AG04450 (cell line): ENCODE results near the gene C19orf33. TPM values are rescaled to one million over a fixed set of nuclear protein-coding genes. Genes with fewer than 3 reads are reported as not detected.
"Not testable (repeated sequence)": the region's sequence is repeated elsewhere in the genome, so short reads cannot be mapped to it uniquely, and the experiment has no call there.

Experiments used
- CTCF ChIA-PET: fragments of 300-600, 350-600 bp; formaldehyde crosslinking; extraction: SDS; loops from one replicate; lab custom pipeline; 2022; ENCODE audit warnings: antibody characterized with exemption, inconsistent platforms; lab: Charles Lee
- POLR2A ChIA-PET: fragments of 350-600 bp; formaldehyde crosslinking; extraction: SDS; loops from one replicate; lab custom pipeline; 2021; ENCODE audit warnings: antibody characterized with exemption, inconsistent platforms; lab: Yijun Ruan, JAX
- DNase-seq: peaks from one replicate; pipeline ENCODE4 v3.0.0-alpha.2; 2011; ENCODE audit warnings: low read depth, low spot score
- H3K27ac ChIP-seq: one replicate; pipeline ENCODE4 v1.5.1; 2012; ENCODE audit warnings: low read depth, low read length, control low read depth
- H3K27me3 ChIP-seq: one replicate; pipeline ENCODE4 v1.6.0; 2012; ENCODE audit warnings: low read length; ENCODE audit not compliant: control insufficient read depth, insufficient read depth
- H3K4me3 ChIP-seq: 2 replicates; pipeline ENCODE4 v1.5.1; 2011; ENCODE audit warnings: mild to moderate bottlenecking, low read depth, low read length, control low read depth
- H3K9me3 ChIP-seq: 2 replicates; pipeline ENCODE4 v1.5.1; 2012; ENCODE audit warnings: low read length; ENCODE audit not compliant: control insufficient read depth, insufficient read depth
- CTCF ChIP-seq: IDR thresholded peaks from 2 replicates; pipeline ENCODE4 v1.5.1; 2011; ENCODE audit warnings: low read depth, low read length, control low read depth, inconsistent platforms
- polyA minus RNA-seq: library from RNA; depleted of rRNA, polyadenylated mRNA; stranded (reverse); fragments of >200 nt; gene quantifications from 2 replicates; pipeline ENCODE4 v1.2.3, GENCODE V29; 2011; rRNA and poly(A)+ RNA removed
- polyA plus RNA-seq: library from polyadenylated mRNA; depleted of rRNA; stranded (reverse); fragments of >200 nt; gene quantifications from 2 replicates; pipeline ENCODE4 v1.2.3, GENCODE V29; 2011; rRNA removed

C19orf33 gene
- polyA plus RNA-seq: 0.38 TPM in 1 of 2 replicates, not detected in the other
- polyA minus RNA-seq: not detected in 2 replicates

DNA sequence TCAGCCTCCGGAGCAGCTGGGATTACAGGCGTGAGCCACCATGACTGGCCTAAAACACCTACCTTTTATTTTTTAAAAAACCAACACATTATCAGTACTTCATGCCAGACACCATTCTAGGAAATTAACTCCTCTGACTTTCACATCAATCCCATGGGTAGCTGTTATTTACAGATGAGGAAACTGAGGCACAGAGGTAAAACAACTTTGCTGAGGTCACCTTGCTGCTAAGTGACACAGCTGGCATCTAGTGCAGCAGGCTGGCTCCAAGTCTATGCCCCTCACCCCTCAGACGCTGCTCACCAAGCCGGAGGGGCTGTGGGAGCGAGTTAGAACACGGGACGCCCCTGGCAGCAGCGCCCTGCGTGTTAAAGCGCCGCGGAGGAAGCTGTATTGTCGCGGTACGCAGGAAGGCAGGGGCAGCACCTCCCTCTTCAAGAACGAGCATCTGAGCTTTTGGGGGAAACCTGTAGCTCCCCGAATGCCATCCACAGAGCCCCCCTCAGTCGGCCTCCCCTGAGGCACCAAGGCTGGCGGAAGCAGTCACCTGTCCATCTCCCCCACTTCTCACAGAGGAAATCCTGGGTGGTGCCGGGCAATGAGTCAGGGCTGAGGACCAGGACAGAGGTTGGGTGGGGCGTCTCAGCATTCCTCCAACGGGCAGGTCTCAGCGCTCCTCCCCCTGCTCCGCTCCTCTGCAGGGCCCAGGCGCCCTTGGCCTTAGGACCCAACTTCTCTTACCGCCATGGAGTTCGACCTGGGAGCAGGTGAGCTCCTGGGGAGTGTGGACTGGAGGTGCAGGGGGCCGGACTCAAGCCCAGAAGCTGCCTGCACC, at the start of gene C19orf33:
TSS of gene C19orf33 (plus strand) at position 735 of the 835 bp plus-strand sequence. CDS start at position 746, 11 bp downstream.
- TF ChIP-seq CTCF: no peak
- no peak for DNase-seq
- ChIA-PET POLR2A (interaction anchor here (1.3 kb wide), 1 partner anchor 13 kb away, joined by 3 read pairs; no protein-coding TSS in a partner anchor), CTCF (interaction anchor here (0.7 to 1.2 kb wide), 2 partner anchors 60 to 91 kb away, joined by 3 to 6 read pairs; no protein-coding TSS in a partner anchor)
- Histone ChIP-seq H3K27ac (no peak within 1 kb of the TSS), H3K4me3 (no peak within 1 kb of the TSS), H3K9me3 (no peaks in the 10 kb centered on the region; the same call in 1 of the 2 replicates), H3K27me3 (no peaks in the 10 kb centered on the region)

DNA sequence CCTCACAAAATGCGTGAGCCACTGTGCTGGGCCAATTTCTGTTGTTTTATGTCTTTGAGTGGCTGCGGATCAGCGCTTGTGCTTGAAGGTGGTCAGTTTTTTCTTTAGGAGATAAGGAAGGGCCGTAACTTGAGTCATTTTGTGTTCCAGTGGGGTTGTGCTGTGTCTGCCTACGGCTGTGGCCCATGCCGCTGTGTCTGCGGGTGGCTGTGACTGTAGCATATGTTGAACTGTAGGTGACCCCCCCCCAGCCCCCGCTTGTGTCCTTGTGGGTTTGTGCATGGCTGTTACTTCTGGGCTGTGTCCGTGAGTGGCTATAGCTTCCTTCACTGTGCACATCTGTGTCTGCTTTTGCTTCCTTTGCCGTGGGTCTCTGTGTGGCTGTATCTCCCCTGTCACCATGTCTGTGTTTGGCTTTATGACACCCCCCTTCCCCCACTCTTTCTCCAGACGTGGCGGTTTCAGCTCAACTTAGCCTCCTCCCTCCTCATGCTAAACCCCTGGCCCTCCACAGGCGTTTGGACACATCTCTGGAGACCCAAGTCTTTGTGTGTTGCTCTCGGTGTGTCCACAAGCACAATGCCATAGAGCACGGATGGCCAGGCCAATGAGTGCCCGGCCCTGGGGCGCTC, 48.6 kb upstream of the C19orf33 start:
- CTCF ChIA-PET: interaction anchor here (0.7 to 2.7 kb wide), 3 partner anchors 11 to 147 kb away, joined by 5 to 13 read pairs (median 12); partner anchors contain the start of gene FAM98C
- POLR2A ChIA-PET: interaction anchor here (0.7 to 1.1 kb wide), 2 partner anchors 33 to 34 kb away, joined by 3 to 5 read pairs; no protein-coding TSS in a partner anchor
- DNase-seq: no peak
- no peak for TF ChIP-seq CTCF
- H3K27ac ChIP-seq: no peak overlapping the region
- H3K4me3 ChIP-seq: no peak overlapping the region
- H3K27me3 ChIP-seq: peaks cover 5% of the 10 kb centered on the region
- no peaks in the 10 kb centered on the region; the same call in 1 of the 2 replicates for H3K9me3 ChIP-seq

GRCh38 chr19:38261942-38262341, 42.1 kb upstream of the C19orf33 start:
- H3K9me3 ChIP-seq, CTCF ChIA-PET, POLR2A ChIA-PET, H3K4me3 ChIP-seq, H3K27me3 ChIP-seq, DNase-seq, H3K27ac ChIP-seq: not testable (repeated sequence)

DNA sequence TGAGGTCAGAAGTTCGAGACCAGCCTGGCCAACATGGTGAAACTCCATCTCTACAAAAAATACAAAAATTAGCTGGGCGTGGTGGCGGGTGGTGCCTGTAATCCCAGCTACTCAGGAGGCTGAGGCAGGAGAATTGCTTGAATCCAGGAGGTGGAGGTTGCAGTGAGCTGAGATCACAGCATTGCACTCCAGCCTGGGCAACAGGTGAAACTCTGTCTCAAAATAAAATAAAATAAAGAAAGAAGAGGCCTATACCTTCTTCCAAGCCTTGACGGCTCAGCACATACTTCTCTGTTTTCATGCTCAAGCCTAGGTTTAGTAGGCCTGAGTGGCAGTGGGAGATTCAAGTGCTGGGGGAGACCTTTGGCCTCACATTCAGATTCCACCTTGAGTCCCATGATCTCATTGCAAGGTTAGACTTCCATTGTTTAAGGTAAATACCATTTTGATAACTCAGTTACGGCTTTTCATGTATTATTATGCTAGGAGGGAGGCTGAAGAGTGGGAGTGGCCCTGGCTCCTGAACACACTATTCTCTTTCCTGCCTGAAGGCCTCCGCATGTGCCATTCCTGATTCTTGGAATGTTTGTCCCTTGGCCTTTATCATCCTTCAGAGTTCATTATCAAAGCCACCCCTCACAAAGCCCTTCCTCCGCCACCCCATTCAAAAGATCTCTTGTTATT, 41.3 kb upstream of the C19orf33 start:
- Histone ChIP-seq H3K27me3 (peaks cover 3% of the 10 kb centered on the region), H3K27ac (no peak overlapping the region), H3K9me3 (no peaks in the 10 kb centered on the region), H3K4me3 (no peak overlapping the region)
- TF ChIP-seq CTCF: no peak
- ChIA-PET POLR2A (no interaction called here), CTCF (no interaction called here)
- DNase-seq: no peak
